Middle frontal gyrus (tissue), 1 donor: Measurements from ENCODE around the gene TMEM39A.

Experiments used
- DNase-seq: peaks from one replicate; pipeline ENCODE4 v3.0.0-alpha.2; 2015; ENCODE audit warnings: low spot score; ENCODE audit errors: extremely low spot score

TMEM39A gene

GRCh38 chr3:119400466-119400865 lies 62.9 kb downstream of the TMEM39A start:
- no peak for DNase-seq

DNA sequence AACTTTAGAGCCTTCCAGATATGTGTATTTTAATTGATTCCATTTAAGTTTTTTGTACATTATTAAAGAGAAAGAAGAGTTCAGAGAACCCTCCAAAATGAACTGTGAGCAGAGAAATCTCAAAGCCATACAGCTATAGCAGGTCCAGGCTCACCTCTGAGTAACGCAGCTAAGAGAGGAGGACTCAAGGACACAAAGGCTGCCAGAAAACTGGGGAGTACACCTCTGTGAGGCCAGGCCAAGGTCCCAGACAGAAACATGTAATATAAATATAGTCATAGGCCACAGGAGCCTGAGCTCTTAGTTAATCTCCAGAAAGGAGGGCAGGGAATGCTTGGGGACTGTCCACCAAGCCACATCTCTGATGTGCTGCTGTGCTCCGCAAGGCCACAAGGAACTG lies 66.5 kb downstream of the TMEM39A start:
- DNase-seq, result no peak

DNA sequence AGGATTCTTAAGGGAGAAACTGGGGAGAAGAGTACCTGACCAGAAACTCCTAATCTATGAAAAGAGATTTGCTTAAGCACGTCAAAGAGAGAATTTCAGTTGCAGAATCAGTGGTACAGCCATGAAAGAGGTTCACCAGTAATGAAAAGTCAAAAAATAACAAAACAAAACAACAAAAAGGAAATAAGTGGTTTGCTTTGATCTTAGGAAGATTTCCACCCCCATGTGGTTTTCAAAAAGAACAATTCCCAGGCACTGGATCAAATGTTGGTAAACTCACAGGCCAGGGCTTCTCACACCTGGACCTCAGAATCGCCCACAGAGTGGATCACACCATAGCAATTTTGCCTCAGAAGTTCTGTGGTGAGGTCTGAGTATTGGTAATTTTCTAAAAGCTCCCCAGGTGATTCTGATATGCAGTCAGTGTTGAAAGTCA lies 67.5 kb downstream of the TMEM39A start:
- no peak for DNase-seq

GRCh38 chr3:119388577-119388976 lies 74.8 kb downstream of the TMEM39A start:
- no peak for DNase-seq

DNA sequence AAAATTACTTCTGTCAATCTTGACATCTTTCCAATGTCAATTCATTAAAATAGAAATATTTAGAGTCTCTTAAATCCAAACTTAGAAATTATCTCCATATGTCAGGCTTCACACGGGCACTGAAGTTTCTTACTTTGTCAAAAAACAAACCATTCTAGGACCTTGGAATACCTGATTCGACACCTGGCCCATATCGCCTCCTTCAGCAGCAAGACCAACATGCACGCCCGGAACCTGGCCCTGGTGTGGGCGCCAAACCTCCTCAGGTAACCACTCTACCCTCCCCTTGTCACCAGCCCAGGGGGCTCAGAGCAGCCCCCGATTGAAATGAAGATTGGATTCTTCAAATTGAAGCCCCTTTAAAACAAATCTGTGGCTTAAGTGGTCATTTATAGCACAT lies 81.3 kb downstream of the TMEM39A start:
- no peak for DNase-seq

GRCh38 chr3:119380697-119381096 lies 82.7 kb downstream of the TMEM39A start:
- DNase-seq, result no peak
